IMR-90 (cell line): Measurements from ENCODE around the gene AOPEP. TPM values are rescaled to one million over a fixed set of nuclear protein-coding genes. Genes with fewer than 3 reads are reported as not detected.

Experiments
- ATAC-seq: fragments of 200-7000 bp; cut with Tn5 transposase; 2 replicates; pipeline ENCODE4 v1.9.1; 2020; ENCODE audit warnings: low read depth, mild to moderate bottlenecking, moderate library complexity
- BruUV-seq: library from RNA; stranded (reverse); fragments of 400-500 nt; replicated peaks from 2 replicates; lab custom pipeline; 2021; lab: Mats Ljungman, UMichigan
- CTCF ChIA-PET: fragments of 300-600 bp; formaldehyde crosslinking; extraction: SDS; loops from one replicate; lab custom pipeline; 2021; ENCODE audit warnings: antibody characterized with exemption; lab: Yijun Ruan, JAX
- POLR2A ChIA-PET: fragments of 300-600 bp; sonication (Branson Sonifier 250); formaldehyde crosslinking; loops from one replicate; lab custom pipeline; 2022; ENCODE audit warnings: antibody characterized with exemption; ENCODE audit not compliant: unreplicated experiment; lab: Charles Lee
- DNase-seq: peaks from one replicate; pipeline ENCODE4 v3.0.0; 2013
- H2AFZ ChIP-seq: replicated peaks from 2 replicates; pipeline ENCODE3; 2013; ENCODE audit warnings: low read length, mild to moderate bottlenecking; ENCODE audit not compliant: poor library complexity
- H2AK5ac ChIP-seq: 2 replicates; pipeline ENCODE4 v1.6.1; 2013; ENCODE audit warnings: low read depth, low read length, inconsistent platforms
- H2AK9ac ChIP-seq: replicated peaks from 2 replicates; pipeline ENCODE3; 2013; ENCODE audit warnings: mild to moderate bottlenecking, low read depth, low read length, moderate library complexity; ENCODE audit not compliant: poor library complexity
- H2BK120ac ChIP-seq: 2 replicates; pipeline ENCODE4 v1.6.1; 2013; ENCODE audit warnings: low read depth, low read length, inconsistent platforms
- H2BK15ac ChIP-seq: 3 replicates; pipeline ENCODE4 v1.6.1; 2013; ENCODE audit warnings: low read depth, low read length, inconsistent platforms
- H2BK20ac ChIP-seq: 2 replicates; pipeline ENCODE4 v1.6.1; 2013; ENCODE audit warnings: low read depth, mild to moderate bottlenecking, inconsistent platforms, low read length, moderate library complexity
- H2BK5ac ChIP-seq: 2 replicates; pipeline ENCODE4 v1.6.1; 2013; ENCODE audit warnings: mild to moderate bottlenecking, low read depth, low read length, inconsistent platforms; ENCODE audit not compliant: poor library complexity, severe bottlenecking
- H3K14ac ChIP-seq: replicated peaks from 2 replicates; pipeline ENCODE4 v1.6.1; 2013; ENCODE audit warnings: low read depth, low read length, inconsistent platforms
- H3K18ac ChIP-seq: 2 replicates; pipeline ENCODE4 v1.6.1; 2013; ENCODE audit warnings: low read depth, low read length, control low read depth
- H3K23ac ChIP-seq: 2 replicates; pipeline ENCODE4 v1.6.1; 2013; ENCODE audit warnings: low read depth, low read length, inconsistent platforms
- H3K27ac ChIP-seq: 2 replicates; pipeline ENCODE4 v1.5.1; 2013; ENCODE audit warnings: mild to moderate bottlenecking, control low read depth, low read length; ENCODE audit not compliant: insufficient read depth
- H3K27me3 ChIP-seq: 2 replicates; pipeline ENCODE4 v1.6.1; 2013; ENCODE audit warnings: low read length; ENCODE audit not compliant: control insufficient read depth, insufficient read depth
- H3K36me3 ChIP-seq: 2 replicates; pipeline ENCODE4 v1.6.1; 2013; ENCODE audit warnings: low read length, mixed read lengths; ENCODE audit not compliant: control insufficient read depth, insufficient read depth
- H3K4ac ChIP-seq: 2 replicates; pipeline ENCODE4 v1.6.1; 2013; ENCODE audit warnings: low read depth, low read length, inconsistent platforms
- H3K4me1 ChIP-seq: 2 replicates; pipeline ENCODE4 v1.6.1; 2013; ENCODE audit warnings: low read length, mixed read lengths; ENCODE audit not compliant: control insufficient read depth, insufficient read depth
- H3K4me2 ChIP-seq: 2 replicates; pipeline ENCODE4 v1.6.1; 2013; ENCODE audit warnings: low read depth, mild to moderate bottlenecking, control low read depth, low read length, moderate library complexity
- H3K4me3 ChIP-seq: 2 replicates; pipeline ENCODE4 v1.5.1; 2013; ENCODE audit warnings: low read depth, mild to moderate bottlenecking, control low read depth, low read length, moderate library complexity; ENCODE audit not compliant: insufficient read depth
- H3K56ac ChIP-seq: 2 replicates; pipeline ENCODE4 v1.6.1; 2013; ENCODE audit warnings: low read length, inconsistent platforms; ENCODE audit not compliant: insufficient read depth; ENCODE audit errors: extremely low read depth
- H3K79me1 ChIP-seq, 2 experiments: 2 replicates each; pipeline ENCODE4 v1.6.1; 2013; ENCODE audit warnings: low read length in 2 of 2, inconsistent platforms in 1 of 2, low read depth in 1 of 2
- H3K9ac ChIP-seq: 2 replicates; pipeline ENCODE4 v1.6.1; 2013; ENCODE audit warnings: low read depth, low read length, control low read depth
- H3K9me1 ChIP-seq: 2 replicates; pipeline ENCODE4 v1.6.1; 2013; ENCODE audit warnings: low read length, inconsistent platforms; ENCODE audit not compliant: insufficient read depth
- H3K9me3 ChIP-seq: 2 replicates; pipeline ENCODE4 v1.6.1; 2013; ENCODE audit warnings: low read length; ENCODE audit not compliant: control insufficient read depth, insufficient read depth
- H4K20me1 ChIP-seq: 2 replicates; pipeline ENCODE4 v1.6.1; 2013; ENCODE audit warnings: low read length, inconsistent platforms; ENCODE audit not compliant: insufficient read depth
- H4K5ac ChIP-seq: 2 replicates; pipeline ENCODE4 v1.6.1; 2013; ENCODE audit warnings: mild to moderate bottlenecking, low read depth, low read length, control low read depth
- H4K8ac ChIP-seq, 2 experiments: 2 replicates each; pipeline ENCODE4 v1.6.1; 2013; ENCODE audit warnings: low read depth in 2 of 2, low read length in 2 of 2, control low read depth in 1 of 2, inconsistent platforms in 1 of 2
- H4K91ac ChIP-seq: 2 replicates; pipeline ENCODE4 v1.6.1; 2013; ENCODE audit warnings: low read depth, low read length, inconsistent platforms; ENCODE audit not compliant: insufficient read depth
- BHLHE40 ChIP-seq: fragments of 150-350 bp; IDR thresholded peaks from 2 replicates; pipeline ENCODE4 v1.6.1; 2016; ENCODE audit warnings: mild to moderate bottlenecking, low read depth, low read length
- CEBPB ChIP-seq: IDR thresholded peaks from 2 replicates; pipeline ENCODE4 v1.6.1; 2012; ENCODE audit warnings: low read depth, low read length, improper control_type of control experiment
- CHD1 ChIP-seq: IDR thresholded peaks from 2 replicates; pipeline ENCODE4 v1.6.1; 2012; ENCODE audit warnings: low read depth, low read length, improper control_type of control experiment
- FOS ChIP-seq: fragments of 150-350 bp; IDR thresholded peaks from 2 replicates; pipeline ENCODE4 v1.6.1; 2016; ENCODE audit warnings: low read depth, low read length
- MAFK ChIP-seq: IDR thresholded peaks from 2 replicates; pipeline ENCODE4 v1.6.1; 2012; ENCODE audit warnings: low read depth, low read length, improper control_type of control experiment
- MAZ ChIP-seq: IDR thresholded peaks from 2 replicates; pipeline ENCODE4 v1.6.1; 2012; ENCODE audit warnings: low read depth, mild to moderate bottlenecking, low read length, improper control_type of control experiment, moderate library complexity, borderline replicate concordance
- MXI1 ChIP-seq: IDR thresholded peaks from 2 replicates; pipeline ENCODE4 v1.6.1; 2012; ENCODE audit warnings: low read depth, mild to moderate bottlenecking, low read length, moderate library complexity, borderline replicate concordance
- NFE2L2 ChIP-seq: fragments of 150-350 bp; IDR thresholded peaks from 2 replicates; pipeline ENCODE4 v1.6.1; 2016; ENCODE audit warnings: low read depth, mild to moderate bottlenecking, low read length
- POLR2A ChIP-seq: IDR thresholded peaks from 2 replicates; pipeline ENCODE4 v1.6.1; 2012; ENCODE audit warnings: mild to moderate bottlenecking, low read depth, low read length
- RAD21 ChIP-seq: IDR thresholded peaks from 2 replicates; pipeline ENCODE4 v1.6.1; 2012; ENCODE audit warnings: low read length, improper control_type of control experiment
- RCOR1 ChIP-seq: IDR thresholded peaks from 2 replicates; pipeline ENCODE4 v1.6.1; 2012; ENCODE audit warnings: mild to moderate bottlenecking, low read length, improper control_type of control experiment; ENCODE audit not compliant: insufficient replicate concordance
- RFX5 ChIP-seq: IDR thresholded peaks from 2 replicates; pipeline ENCODE4 v1.8.0; 2012; ENCODE audit warnings: low read depth, mild to moderate bottlenecking, low read length, moderate library complexity
- SMC3 ChIP-seq: fragments of 150-350 bp; IDR thresholded peaks from 2 replicates; pipeline ENCODE4 v1.6.1; 2016; ENCODE audit warnings: low read depth, mild to moderate bottlenecking, antibody characterized with exemption, low read length, moderate library complexity
- USF2 ChIP-seq: fragments of 150-350 bp; IDR thresholded peaks from 2 replicates; pipeline ENCODE4 v1.6.1; 2017; ENCODE audit warnings: mild to moderate bottlenecking, antibody characterized with exemption, low read length, low read depth
- WGBS, 2 experiments: methylation state at CpG; one replicate each; pipeline versions ENCODE4 v1.1.5 to v1.1.7; 2013; ENCODE audit warnings: missing lambda C conversion rate in 2 of 2; ENCODE audit not compliant: insufficient read length in 1 of 2; ENCODE audit errors: extremely low coverage in 2 of 2; 5-methylcytosine and 5-hydroxymethylcytosine counted together
- dilution Hi-C: fragments of 300-500 bp; cut with HindIII; formaldehyde crosslinking; loops from one replicate; pipeline ENCODE4 v1.14.3; 2018; ENCODE audit warnings: low sequenced_read_pairs; ENCODE audit not compliant: unreplicated experiment
- in situ Hi-C: fragments of 300-500 bp; cut with MboI; formaldehyde crosslinking; loops from 3 replicates; pipeline ENCODE4 v1.14.3; 2019; ENCODE audit warnings: low sequenced_read_pairs, inconsistent platforms, mixed read lengths
- intact Hi-C: fragments of 100-400 bp; cut with micrococcal nuclease; formaldehyde crosslinking; loops from 2 replicates; pipeline ENCODE4 v1.10.0; 2022
- polyA plus RNA-seq, 3 experiments: library from polyadenylated mRNA; depleted of rRNA; stranded (reverse); fragments of >200 nt; gene quantifications; 2 replicates each; pipeline ENCODE4 v1.2.3, GENCODE V29; 2012; ENCODE audit warnings: low replicate concordance in 1 of 3
- total RNA-seq: library from RNA; depleted of rRNA; stranded (reverse); fragments of >200 nt; gene quantifications from 2 replicates; pipeline ENCODE4 v1.2.3, GENCODE V29; 2012
- TF ChIP-seq, protein P1 (sequence below): fragments of 150-350 bp; IDR thresholded peaks from 2 replicates; pipeline ENCODE4 v1.6.1; 2016; ENCODE audit warnings: low read depth, mild to moderate bottlenecking, low read length, moderate library complexity, borderline replicate concordance
- TF ChIP-seq, protein P2 (sequence below): conservative IDR thresholded peaks from 2 replicates; pipeline ENCODE4 v1.5.1; 2012; ENCODE audit warnings: mild to moderate bottlenecking, low read depth, low read length, improper control_type of control experiment

The AOPEP gene
- total and polyA plus RNA-seq, 2 of the 4 experiments (the other 2 are of a cell fraction): 34.9 to 38.7 TPM

GRCh38 chr9:94997727-94998126, 271.2 kb downstream of the AOPEP start:
- intact Hi-C loops: no loop called here
- peaks cover 14% of the 10 kb centered on the region for H3K4me1 ChIP-seq
- H3K56ac ChIP-seq: no peak overlapping the region
- no peak for DNase-seq
- peaks cover 10% of the 10 kb centered on the region for H3K9me1 ChIP-seq
- no peaks in the 10 kb centered on the region for H4K20me1 ChIP-seq
- no peak overlapping the region for H2BK15ac ChIP-seq
- no peak overlapping the region for H3K4me2 ChIP-seq
- ChIA-PET CTCF (no interaction called here), POLR2A (no interaction called here)
- no peak overlapping the region for H3K27ac ChIP-seq
- BruUV-seq: no TSS peak
- no peak overlapping the region for H3K14ac ChIP-seq
- no peaks in the 10 kb centered on the region for H3K27me3 ChIP-seq
- H4K91ac ChIP-seq: no peak overlapping the region
- 0 out of 4 replicates have a peak, but pooled peaks cover under 1 to 2% of the 10 kb centered on the region in 2 experiments for H3K79me1 ChIP-seq
- H3K36me3 ChIP-seq: no peaks in the 10 kb centered on the region
- H3K9me3 ChIP-seq: no peaks in the 10 kb centered on the region
- ATAC-seq: no peak
- no peak overlapping the region for H4K5ac ChIP-seq
- dilution Hi-C loops: no loop called here
- TF ChIP-seq FOS: no peak
- TF ChIP-seq, protein P1, sequence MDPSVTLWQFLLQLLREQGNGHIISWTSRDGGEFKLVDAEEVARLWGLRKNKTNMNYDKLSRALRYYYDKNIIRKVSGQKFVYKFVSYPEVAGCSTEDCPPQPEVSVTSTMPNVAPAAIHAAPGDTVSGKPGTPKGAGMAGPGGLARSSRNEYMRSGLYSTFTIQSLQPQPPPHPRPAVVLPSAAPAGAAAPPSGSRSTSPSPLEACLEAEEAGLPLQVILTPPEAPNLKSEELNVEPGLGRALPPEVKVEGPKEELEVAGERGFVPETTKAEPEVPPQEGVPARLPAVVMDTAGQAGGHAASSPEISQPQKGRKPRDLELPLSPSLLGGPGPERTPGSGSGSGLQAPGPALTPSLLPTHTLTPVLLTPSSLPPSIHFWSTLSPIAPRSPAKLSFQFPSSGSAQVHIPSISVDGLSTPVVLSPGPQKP: no peak
- no peak for TF ChIP-seq BHLHE40
- TF ChIP-seq MAZ: no peak
- TF ChIP-seq CHD1: no peak
- no peak for TF ChIP-seq MXI1
- no peak for TF ChIP-seq MAFK
- no peak for TF ChIP-seq USF2
- no peak for TF ChIP-seq POLR2A
- TF ChIP-seq RCOR1: no peak
- no peak for TF ChIP-seq RAD21
- no peak for TF ChIP-seq SMC3
- TF ChIP-seq, protein P2, sequence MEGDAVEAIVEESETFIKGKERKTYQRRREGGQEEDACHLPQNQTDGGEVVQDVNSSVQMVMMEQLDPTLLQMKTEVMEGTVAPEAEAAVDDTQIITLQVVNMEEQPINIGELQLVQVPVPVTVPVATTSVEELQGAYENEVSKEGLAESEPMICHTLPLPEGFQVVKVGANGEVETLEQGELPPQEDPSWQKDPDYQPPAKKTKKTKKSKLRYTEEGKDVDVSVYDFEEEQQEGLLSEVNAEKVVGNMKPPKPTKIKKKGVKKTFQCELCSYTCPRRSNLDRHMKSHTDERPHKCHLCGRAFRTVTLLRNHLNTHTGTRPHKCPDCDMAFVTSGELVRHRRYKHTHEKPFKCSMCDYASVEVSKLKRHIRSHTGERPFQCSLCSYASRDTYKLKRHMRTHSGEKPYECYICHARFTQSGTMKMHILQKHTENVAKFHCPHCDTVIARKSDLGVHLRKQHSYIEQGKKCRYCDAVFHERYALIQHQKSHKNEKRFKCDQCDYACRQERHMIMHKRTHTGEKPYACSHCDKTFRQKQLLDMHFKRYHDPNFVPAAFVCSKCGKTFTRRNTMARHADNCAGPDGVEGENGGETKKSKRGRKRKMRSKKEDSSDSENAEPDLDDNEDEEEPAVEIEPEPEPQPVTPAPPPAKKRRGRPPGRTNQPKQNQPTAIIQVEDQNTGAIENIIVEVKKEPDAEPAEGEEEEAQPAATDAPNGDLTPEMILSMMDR: no peak
- TF ChIP-seq NFE2L2: no peak
- no peak for TF ChIP-seq RFX5
- no peak for TF ChIP-seq CEBPB
- no peak overlapping the region for H2AFZ ChIP-seq
- 100% methylated on average over 1 of the region's 5 CpGs; no CpG with 5 or more reads in 1 of the 2 experiments for WGBS, 2 experiments
- no peak overlapping the region for H2AK9ac ChIP-seq
- H3K23ac ChIP-seq: no peak overlapping the region
- no peak overlapping the region for H3K9ac ChIP-seq
- no peak overlapping the region for H2AK5ac ChIP-seq
- in situ Hi-C loops: no loop called here
- no peak overlapping the region for H2BK120ac ChIP-seq
- no peak overlapping the region for H4K8ac ChIP-seq
- H3K4me3 ChIP-seq: no peak overlapping the region
- H3K18ac ChIP-seq: no peak overlapping the region
- H2BK5ac ChIP-seq: no peak overlapping the region
- H2BK20ac ChIP-seq: no peak overlapping the region
- no peak overlapping the region for H3K4ac ChIP-seq
